GM23248 (cell line): ENCODE data around the gene ANO10. TPM values are rescaled to one million over a fixed set of nuclear protein-coding genes. Genes with fewer than 3 reads are reported as not detected.

Source experiments
- DNase-seq: peaks from one replicate; pipeline ENCODE4 v3.0.0-alpha.2; 2015
- H2AFZ ChIP-seq: fragments of 200-600 bp; sonication (generic); 2 replicates; pipeline ENCODE4 v1.6.1; 2016; ENCODE audit warnings: antibody characterized with exemption
- H3F3A ChIP-seq: fragments of 200-600 bp; sonication (generic); 2 replicates; pipeline ENCODE4 v1.6.1; 2016; ENCODE audit warnings: mild to moderate bottlenecking, antibody characterized with exemption, mixed run types; ENCODE audit not compliant: insufficient read depth
- H3K27ac ChIP-seq: fragments of 200-600 bp; sonication (generic); 2 replicates; pipeline ENCODE4 v1.5.1; 2016; ENCODE audit warnings: mild to moderate bottlenecking
- H3K27me3 ChIP-seq: fragments of 200-600 bp; sonication (generic); replicated peaks from 2 replicates; pipeline ENCODE4 v1.6.1; 2016; ENCODE audit warnings: mild to moderate bottlenecking; ENCODE audit not compliant: insufficient read depth
- H3K36me3 ChIP-seq: fragments of 200-600 bp; sonication (generic); 2 replicates; pipeline ENCODE4 v1.6.1; 2016; ENCODE audit warnings: low read depth, mild to moderate bottlenecking
- H3K4me1 ChIP-seq: fragments of 200-600 bp; sonication (generic); 2 replicates; pipeline ENCODE4 v1.6.1; 2016; ENCODE audit warnings: mild to moderate bottlenecking; ENCODE audit not compliant: insufficient read depth
- H3K4me2 ChIP-seq: fragments of 200-600 bp; sonication (generic); one replicate; pipeline ENCODE4 v1.6.1; 2016; ENCODE audit warnings: mild to moderate bottlenecking; ENCODE audit not compliant: unreplicated experiment
- H3K4me3 ChIP-seq: fragments of 200-600 bp; sonication (generic); 2 replicates; pipeline ENCODE4 v1.5.1; 2016; ENCODE audit warnings: mild to moderate bottlenecking
- H3K79me2 ChIP-seq: fragments of 200-600 bp; sonication (generic); 2 replicates; pipeline ENCODE4 v1.6.1; 2016; ENCODE audit warnings: mild to moderate bottlenecking; ENCODE audit not compliant: insufficient read depth
- H3K9ac ChIP-seq: fragments of 200-600 bp; sonication (generic); 2 replicates; pipeline ENCODE4 v1.6.1; 2016; ENCODE audit warnings: mild to moderate bottlenecking
- H3K9me2 ChIP-seq: fragments of 200-600 bp; sonication (generic); 2 replicates; pipeline ENCODE4 v1.6.1; 2016; ENCODE audit warnings: mixed run types, mild to moderate bottlenecking, moderate library complexity; ENCODE audit not compliant: insufficient read depth
- H3K9me3 ChIP-seq: fragments of 200-600 bp; sonication (generic); one replicate; pipeline ENCODE4 v1.6.1; 2017; ENCODE audit warnings: low read depth
- H4K20me1 ChIP-seq: fragments of 200-600 bp; sonication (generic); 2 replicates; pipeline ENCODE4 v1.6.0; 2016; ENCODE audit not compliant: insufficient read depth
- EZH2 ChIP-seq: fragments of 200-600 bp; sonication (generic); IDR thresholded peaks from 2 replicates; pipeline ENCODE4 v1.6.1; 2018; ENCODE audit warnings: antibody characterized with exemption, mild to moderate bottlenecking; ENCODE audit not compliant: insufficient read depth, poor library complexity, severe bottlenecking
- EZH2phosphoT487 ChIP-seq: fragments of 200-600 bp; sonication (generic); IDR thresholded peaks from 2 replicates; pipeline ENCODE4 v1.6.1; 2018; ENCODE audit warnings: antibody characterized with exemption, moderate library complexity, mild to moderate bottlenecking, low read depth; ENCODE audit not compliant: insufficient read depth
- WGBS, 2 experiments: methylation state at CpG; one replicate each; pipeline ENCODE4 v1.1.6; 2015 to 2017; ENCODE audit warnings: low lambda C conversion rate in 2 of 2, low coverage in 1 of 2; ENCODE audit errors: missing lambda C conversion rate in 2 of 2; 5-methylcytosine and 5-hydroxymethylcytosine counted together
- in situ Hi-C: fragments of 300-500 bp; cut with MboI; formaldehyde crosslinking; loops from 2 replicates; pipeline ENCODE4 v1.15.0; 2020
- polyA plus RNA-seq: library from polyadenylated mRNA; unstranded; fragments of >200 nt; fragmentation: Nextera tagmentation; extraction: Ambion mirVana; gene quantifications from 2 replicates; pipeline ENCODE4 v1.2.1, GENCODE V29; 2016
- total RNA-seq: library from RNA; depleted of rRNA; stranded (reverse); fragments of >200 nt; shearing (Covaris generic); gene quantifications from 2 replicates; pipeline ENCODE4 v1.2.3, GENCODE V29; 2014

ANO10 gene
- total and polyA plus RNA-seq, 2 experiments from 2014 or later, result 51.1 to 73.2 TPM

DNA sequence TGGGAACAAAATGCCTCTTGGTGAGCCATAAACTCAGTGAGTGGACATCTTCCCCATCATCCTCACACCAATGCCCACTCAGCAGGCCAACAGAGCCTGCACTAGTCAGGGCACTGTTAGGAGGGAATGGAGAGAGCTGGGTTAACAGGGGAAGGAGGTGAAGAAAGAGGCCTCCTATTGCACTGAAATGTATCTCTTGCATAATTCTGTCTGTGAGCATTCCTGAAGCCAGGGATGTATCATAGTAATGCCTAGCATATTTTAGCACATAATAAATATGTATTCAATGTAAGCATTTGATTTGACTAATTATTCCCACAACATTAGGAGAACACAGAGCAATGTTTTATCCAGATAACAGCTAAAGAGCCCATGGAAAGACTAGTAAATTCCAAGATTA lies 81.2 kb downstream of the ANO10 start:
- Histone ChIP-seq H3K27ac (peak overlapping the region; percentile 50), H3K36me3 (no peaks in the 10 kb centered on the region), H3K27me3 (no peaks in the 10 kb centered on the region), H3K4me2 (peak overlapping the region; percentile 35), H3F3A (0 out of 2 replicates have a peak, but pooled peaks cover 3% of the 10 kb centered on the region), H3K9me2 (no peaks in the 10 kb centered on the region), H2AFZ (no peak overlapping the region), H3K79me2 (no peaks in the 10 kb centered on the region), H4K20me1 (no peaks in the 10 kb centered on the region), H3K4me3 (no peak overlapping the region), H3K4me1 (peaks cover 16% of the 10 kb centered on the region), H3K9me3 (no peaks in the 10 kb centered on the region), H3K9ac (no peak overlapping the region)
- TF ChIP-seq EZH2, result no peak
- no peak for TF ChIP-seq EZH2phosphoT487
- DNase-seq, result peak; percentile 70
- in situ Hi-C loops, result loop anchor here (25.0 kb wide), 1 partner anchor 647 kb away; no protein-coding TSS in a partner anchor

DNA sequence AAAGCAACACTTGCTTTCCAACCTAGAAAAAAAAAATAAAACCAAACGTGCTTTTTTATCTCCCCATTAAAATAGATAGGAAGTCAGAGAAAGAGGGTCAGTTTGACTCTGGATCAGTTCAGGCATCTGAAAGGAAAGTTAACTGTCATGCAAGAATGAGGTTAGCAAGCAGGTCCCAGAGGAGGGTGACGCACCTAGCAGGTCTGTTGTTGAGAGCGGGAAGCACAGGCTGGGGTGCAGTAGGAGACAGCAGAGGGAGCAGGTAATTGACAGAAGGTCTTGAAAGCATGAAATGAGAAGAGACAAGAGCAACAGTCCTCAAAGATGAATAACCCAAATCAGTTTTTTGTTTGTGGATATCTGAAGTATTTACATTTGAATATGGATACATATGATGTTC lies 82.5 kb downstream of the ANO10 start:
- DNase-seq, result no peak
- H2AFZ ChIP-seq, result no peak overlapping the region
- no peak overlapping the region for H3K9ac ChIP-seq
- TF ChIP-seq EZH2phosphoT487, result no peak
- no peaks in the 10 kb centered on the region for H3K79me2 ChIP-seq
- no peaks in the 10 kb centered on the region for H3K9me3 ChIP-seq
- H3F3A ChIP-seq, result 0 out of 2 replicates have a peak, but pooled peaks cover 3% of the 10 kb centered on the region
- H3K4me2 ChIP-seq, result no peak overlapping the region
- H3K27ac ChIP-seq, result no peak overlapping the region
- no peaks in the 10 kb centered on the region for H3K9me2 ChIP-seq
- no peak overlapping the region for H3K4me3 ChIP-seq
- H4K20me1 ChIP-seq, result no peaks in the 10 kb centered on the region
- peaks cover 16% of the 10 kb centered on the region for H3K4me1 ChIP-seq
- WGBS, 2 experiments, result 63 to 67% methylated on average over 3 of the region's 3 CpGs
- in situ Hi-C loops, result loop anchor here (25.0 kb wide), 1 partner anchor 648 kb away; no protein-coding TSS in a partner anchor
- H3K27me3 ChIP-seq, result no peaks in the 10 kb centered on the region
- no peaks in the 10 kb centered on the region for H3K36me3 ChIP-seq

DNA sequence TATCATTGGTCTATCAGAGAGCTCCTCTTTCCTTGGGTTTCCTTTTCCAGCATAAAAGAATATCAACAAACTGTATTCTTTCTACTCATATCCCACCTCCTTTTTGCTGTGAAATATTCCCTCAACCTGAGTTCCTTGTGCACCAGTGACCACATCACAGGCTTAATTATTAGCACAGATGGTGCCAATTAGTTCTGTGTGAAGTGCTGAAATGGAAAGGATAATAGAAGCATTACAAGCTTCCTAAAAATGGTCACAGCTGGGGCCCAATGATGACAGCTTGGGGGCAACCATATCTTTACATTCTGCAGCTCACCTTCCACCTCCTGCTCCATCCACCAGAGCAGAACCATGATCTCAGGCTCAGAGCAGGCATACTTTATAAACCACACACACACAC lies 84.6 kb downstream of the ANO10 start:
- H3K4me3 ChIP-seq, result no peak overlapping the region
- no peak for DNase-seq
- H3K79me2 ChIP-seq, result no peaks in the 10 kb centered on the region
- H4K20me1 ChIP-seq, result no peaks in the 10 kb centered on the region
- no peak overlapping the region for H3K4me2 ChIP-seq
- H2AFZ ChIP-seq, result no peak overlapping the region
- no peaks in the 10 kb centered on the region for H3K9me3 ChIP-seq
- H3K27me3 ChIP-seq, result no peaks in the 10 kb centered on the region
- H3F3A ChIP-seq, result peaks cover 4% of the 10 kb centered on the region; the same call in 1 of the 2 replicates
- no peak overlapping the region for H3K9ac ChIP-seq
- H3K36me3 ChIP-seq, result no peaks in the 10 kb centered on the region
- H3K27ac ChIP-seq, result no peak overlapping the region
- H3K4me1 ChIP-seq, result peaks cover 18% of the 10 kb centered on the region
- TF ChIP-seq EZH2phosphoT487 (no peak), EZH2 (no peak)
- in situ Hi-C loops, result loop anchor here (25.0 kb wide), 1 partner anchor 650 kb away; no protein-coding TSS in a partner anchor
- H3K9me2 ChIP-seq, result no peaks in the 10 kb centered on the region

DNA sequence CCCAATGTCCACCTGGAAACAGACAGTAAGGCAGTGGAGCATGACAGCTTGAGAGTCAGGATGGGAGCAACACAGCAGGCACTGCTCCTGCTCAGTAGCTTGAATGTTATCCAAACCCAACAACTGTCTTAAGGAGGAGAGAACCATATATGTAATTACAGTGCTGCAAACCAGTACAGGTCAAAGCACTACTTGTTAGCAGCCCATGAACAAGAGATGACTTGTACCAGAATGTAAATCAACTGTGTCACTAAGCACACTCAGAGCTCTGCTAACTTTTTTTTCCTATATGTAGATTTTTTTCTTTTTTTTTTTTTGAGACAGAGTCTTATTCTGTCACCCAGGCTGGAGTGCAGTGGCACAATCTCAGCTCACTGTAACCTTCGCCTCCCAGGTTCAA lies 87.1 kb downstream of the ANO10 start:
- Histone ChIP-seq H4K20me1 (no peaks in the 10 kb centered on the region), H3F3A (peaks cover 15% of the 10 kb centered on the region), H3K4me3 (no peak overlapping the region), H2AFZ (no peak overlapping the region), H3K9ac (no peak overlapping the region), H3K4me1 (peaks cover 12% of the 10 kb centered on the region), H3K79me2 (no peaks in the 10 kb centered on the region), H3K27me3 (no peaks in the 10 kb centered on the region), H3K36me3 (no peaks in the 10 kb centered on the region), H3K9me3 (no peaks in the 10 kb centered on the region), H3K27ac (no peak overlapping the region), H3K9me2 (no peaks in the 10 kb centered on the region), H3K4me2 (no peak overlapping the region)
- 100% methylated on average over 1 of the region's 1 CpG for WGBS, 2 experiments
- DNase-seq, result no peak
- TF ChIP-seq EZH2, result no peak
- no peak for TF ChIP-seq EZH2phosphoT487
- in situ Hi-C loops, result loop anchor here (25.0 kb wide), 1 partner anchor 653 kb away; no protein-coding TSS in a partner anchor

DNA sequence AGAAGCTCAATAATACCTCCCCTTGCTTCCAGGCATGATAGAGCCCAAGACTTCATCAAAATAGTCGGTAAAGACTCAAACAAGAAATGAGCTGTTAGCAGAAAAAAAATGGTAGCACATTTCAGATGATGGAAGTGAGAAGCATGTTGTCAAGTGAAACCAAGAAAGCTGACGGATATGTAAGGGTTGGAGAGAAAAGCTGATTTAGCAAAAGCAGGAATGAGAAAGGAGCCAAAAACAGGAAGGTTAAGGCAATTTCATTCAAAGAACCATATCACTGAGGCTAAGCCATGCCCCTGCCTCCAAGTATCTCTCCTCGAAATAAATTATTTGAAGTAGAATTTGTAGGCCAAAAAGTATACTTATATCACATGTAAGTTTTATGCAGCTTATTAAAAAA lies 88.8 kb downstream of the ANO10 start:
- Histone ChIP-seq H3K36me3 (no peaks in the 10 kb centered on the region; the same call in 1 of the 2 replicates), H2AFZ (no peak overlapping the region), H3F3A (peaks cover 15% of the 10 kb centered on the region), H3K27ac (no peak overlapping the region), H3K79me2 (no peaks in the 10 kb centered on the region), H3K4me2 (no peak overlapping the region), H3K4me3 (no peak overlapping the region), H3K4me1 (peaks cover 12% of the 10 kb centered on the region), H4K20me1 (no peaks in the 10 kb centered on the region), H3K9me3 (no peaks in the 10 kb centered on the region), H3K27me3 (no peaks in the 10 kb centered on the region), H3K9ac (no peak overlapping the region), H3K9me2 (no peaks in the 10 kb centered on the region)
- no peak for DNase-seq
- in situ Hi-C loops, result loop anchor here (25.0 kb wide), 1 partner anchor 654 kb away; no protein-coding TSS in a partner anchor
- WGBS, 2 experiments, result 99 to 100% methylated on average over 3 of the region's 3 CpGs
- TF ChIP-seq EZH2 (no peak), EZH2phosphoT487 (no peak)
